BLaER1 (cell line): Measurements from ENCODE around the gene NMUR1.

Experiments
- H3K27ac ChIP-seq: shearing (Covaris generic); formaldehyde crosslinking; 2 replicates; pipeline ENCODE4 v1.8.1; 2022
- H3K27me3 ChIP-seq: shearing (Covaris generic); formaldehyde crosslinking; 2 replicates; pipeline ENCODE4 v1.8.1; 2022
- H3K36me3 ChIP-seq: shearing (Covaris generic); formaldehyde crosslinking; 2 replicates; pipeline ENCODE4 v1.8.1; 2022
- H3K4me1 ChIP-seq: shearing (Covaris generic); formaldehyde crosslinking; 2 replicates; pipeline ENCODE4 v1.8.1; 2022
- H3K4me2 ChIP-seq: shearing (Covaris generic); formaldehyde crosslinking; 2 replicates; pipeline ENCODE4 v1.8.1; 2022
- H3K4me3 ChIP-seq: shearing (Covaris generic); formaldehyde crosslinking; 2 replicates; pipeline ENCODE4 v1.8.1; 2022
- H3K9ac ChIP-seq: shearing (Covaris generic); formaldehyde crosslinking; 2 replicates; pipeline ENCODE4 v1.8.1; 2022
- H3K9me3 ChIP-seq: shearing (Covaris generic); formaldehyde crosslinking; 2 replicates; pipeline ENCODE4 v1.8.1; 2022
- H4K20me1 ChIP-seq: shearing (Covaris generic); formaldehyde crosslinking; 2 replicates; pipeline ENCODE4 v1.8.1; 2022
- Cebpa-rat ChIP-seq: shearing (Covaris generic); IDR thresholded peaks from 2 replicates; pipeline ENCODE4 v1.8.1; 2022

The NMUR1 gene

GRCh38 chr2:231542136-231542535 is 11.9 kb upstream of the NMUR1 start:
- H3K4me1 ChIP-seq = peaks cover 62% of the 10 kb centered on the region
- TF ChIP-seq Cebpa-rat = no peak
- no peak overlapping the region for H3K4me3 ChIP-seq
- peaks cover 32% of the 10 kb centered on the region for H3K9me3 ChIP-seq
- H3K27me3 ChIP-seq = no peaks in the 10 kb centered on the region
- no peak overlapping the region for H3K27ac ChIP-seq
- H4K20me1 ChIP-seq = no peaks in the 10 kb centered on the region
- H3K4me2 ChIP-seq = no peak overlapping the region
- H3K36me3 ChIP-seq = 0 out of 2 replicates have a peak, but pooled peaks cover 4% of the 10 kb centered on the region
- no peak overlapping the region for H3K9ac ChIP-seq

- Histone ChIP-seq H3K27me3 (no peaks in the 10 kb centered on the region), H3K9me3 (peaks cover 32% of the 10 kb centered on the region), H3K4me3 (no peak overlapping the region), H3K27ac (0 out of 2 replicates have a peak overlapping the region, but pooled peaks have one; percentile 4), H3K4me1 (peaks cover 62% of the 10 kb centered on the region), H3K9ac (no peak overlapping the region), H3K36me3 (0 out of 2 replicates have a peak, but pooled peaks cover 4% of the 10 kb centered on the region), H4K20me1 (no peaks in the 10 kb centered on the region), H3K4me2 (peak overlapping the region; percentile 10; the same call in 1 of the 2 replicates)
- no peak for TF ChIP-seq Cebpa-rat
Measured at GRCh38 chr2:231541645-231542044, 11.4 kb upstream of the NMUR1 start.

GRCh38 chr2:231539991-231540390 is 9.7 kb upstream of the NMUR1 start:
- Histone ChIP-seq H3K4me2 (peak overlapping the region; percentile 59), H3K27ac (no peak overlapping the region), H3K9me3 (peaks cover 32% of the 10 kb centered on the region), H3K9ac (0 out of 2 replicates have a peak overlapping the region, but pooled peaks have one; percentile 32), H3K4me3 (no peak overlapping the region), H3K27me3 (no peaks in the 10 kb centered on the region), H3K4me1 (peaks cover 56% of the 10 kb centered on the region), H4K20me1 (no peaks in the 10 kb centered on the region), H3K36me3 (0 out of 2 replicates have a peak, but pooled peaks cover 4% of the 10 kb centered on the region)
- TF ChIP-seq Cebpa-rat = no peak

- H4K20me1 ChIP-seq = no peaks in the 10 kb centered on the region
- no peak for TF ChIP-seq Cebpa-rat
- peak overlapping the region; percentile 48 for H3K4me2 ChIP-seq
- H3K27ac ChIP-seq = peak overlapping the region; percentile 57
- no peaks in the 10 kb centered on the region for H3K9me3 ChIP-seq
- H3K4me1 ChIP-seq = peaks cover 66% of the 10 kb centered on the region
- H3K4me3 ChIP-seq = no peak overlapping the region
- H3K9ac ChIP-seq = no peak overlapping the region; the same call in 1 of the 2 replicates
- no peaks in the 10 kb centered on the region for H3K36me3 ChIP-seq
- H3K27me3 ChIP-seq = no peaks in the 10 kb centered on the region
Measured at GRCh38 chr2:231535961-231536360, 5.7 kb upstream of the NMUR1 start.

GRCh38 chr2:231533777-231534125 is 3.5 kb upstream of the NMUR1 start:
- H3K27ac ChIP-seq = peak overlapping the region; percentile 33; the same call in 1 of the 2 replicates
- no peaks in the 10 kb centered on the region for H3K9me3 ChIP-seq
- peaks cover 8% of the 10 kb centered on the region for H3K27me3 ChIP-seq
- H3K9ac ChIP-seq = no peak overlapping the region
- no peak overlapping the region for H3K4me2 ChIP-seq
- H3K4me1 ChIP-seq = peaks cover 57% of the 10 kb centered on the region
- no peaks in the 10 kb centered on the region for H3K36me3 ChIP-seq
- no peak for TF ChIP-seq Cebpa-rat
- no peak overlapping the region for H3K4me3 ChIP-seq
- H4K20me1 ChIP-seq = no peaks in the 10 kb centered on the region

GRCh38 chr2:231533086-231533776 is 3.0 kb upstream of the NMUR1 start:
- H3K4me1 ChIP-seq = peaks cover 57% of the 10 kb centered on the region
- no peak for TF ChIP-seq Cebpa-rat
- H4K20me1 ChIP-seq = no peaks in the 10 kb centered on the region
- no peaks in the 10 kb centered on the region for H3K36me3 ChIP-seq
- H3K27ac ChIP-seq = peak overlapping the region; percentile 33; the same call in 1 of the 2 replicates
- H3K4me3 ChIP-seq = no peak overlapping the region
- no peak overlapping the region for H3K4me2 ChIP-seq
- H3K27me3 ChIP-seq = peaks cover 8% of the 10 kb centered on the region
- no peak overlapping the region for H3K9ac ChIP-seq
- no peaks in the 10 kb centered on the region for H3K9me3 ChIP-seq

GRCh38 chr2:231532756-231533035 is 2.5 kb upstream of the NMUR1 start:
- no peak overlapping the region for H3K27ac ChIP-seq
- H3K4me2 ChIP-seq = no peak overlapping the region
- no peak overlapping the region for H3K4me3 ChIP-seq
- H3K36me3 ChIP-seq = no peaks in the 10 kb centered on the region
- H3K4me1 ChIP-seq = peaks cover 57% of the 10 kb centered on the region
- H4K20me1 ChIP-seq = no peaks in the 10 kb centered on the region
- no peaks in the 10 kb centered on the region for H3K9me3 ChIP-seq
- TF ChIP-seq Cebpa-rat = no peak
- H3K9ac ChIP-seq = no peak overlapping the region
- H3K27me3 ChIP-seq = peaks cover 8% of the 10 kb centered on the region

- Histone ChIP-seq H3K4me2 (0 out of 2 replicates have a peak overlapping the region, but pooled peaks have one; percentile 16), H3K36me3 (no peaks in the 10 kb centered on the region), H3K9ac (no peak overlapping the region), H3K4me1 (peaks cover 57% of the 10 kb centered on the region), H4K20me1 (no peaks in the 10 kb centered on the region), H3K27ac (no peak overlapping the region), H3K9me3 (no peaks in the 10 kb centered on the region), H3K27me3 (peaks cover 8% of the 10 kb centered on the region), H3K4me3 (no peak overlapping the region)
- no peak for TF ChIP-seq Cebpa-rat
Measured at GRCh38 chr2:231531883-231532755, 1.9 kb upstream of the NMUR1 start.

- TF ChIP-seq Cebpa-rat = no peak
Measured at GRCh38 chr2:231531466-231531865, 1.2 kb upstream of the NMUR1 start.

GRCh38 chr2:231528636-231529030 is 1.6 kb downstream of the NMUR1 start:
- no peak overlapping the region for H3K4me3 ChIP-seq
- no peaks in the 10 kb centered on the region for H3K36me3 ChIP-seq
- H3K27me3 ChIP-seq = peaks cover 8% of the 10 kb centered on the region
- TF ChIP-seq Cebpa-rat = no peak
- no peak overlapping the region for H3K9ac ChIP-seq
- no peak overlapping the region for H3K27ac ChIP-seq
- peaks cover 57% of the 10 kb centered on the region for H3K4me1 ChIP-seq
- no peak overlapping the region for H3K4me2 ChIP-seq
- H3K9me3 ChIP-seq = no peaks in the 10 kb centered on the region
- no peaks in the 10 kb centered on the region for H4K20me1 ChIP-seq

More at GRCh38 chr2:231531466-231531865, 1.2 kb upstream of the NMUR1 start:
- Histone ChIP-seq H3K9me3 (no peaks in the 10 kb centered on the region), H3K4me2 (peak overlapping the region; percentile 16), H3K4me3 (no peak overlapping the region), H4K20me1 (no peaks in the 10 kb centered on the region), H3K36me3 (no peaks in the 10 kb centered on the region), H3K27me3 (peaks cover 8% of the 10 kb centered on the region), H3K4me1 (peaks cover 50% of the 10 kb centered on the region), H3K27ac (no peak overlapping the region), H3K9ac (no peak overlapping the region)
